HEK293 (cell line): ENCODE results near the gene USP50.

Source experiments
- CTCF ChIA-PET: fragments of 350-600 bp; formaldehyde crosslinking; extraction: SDS; loops from one replicate; lab custom pipeline; 2021; ENCODE audit warnings: antibody characterized with exemption; lab: Yijun Ruan, JAX
- POLR2A ChIA-PET: fragments of 300-600 bp; formaldehyde crosslinking; extraction: SDS; loops from one replicate; lab custom pipeline; 2020; ENCODE audit warnings: antibody characterized with exemption, inconsistent platforms; lab: Yijun Ruan, JAX
- H3K27ac ChIP-seq: fragments of 200-500 bp; sonication (Bioruptor generic); 2 replicates; pipeline ENCODE4 v1.5.1; 2014; ENCODE audit warnings: low read depth, low read length, control low read depth, inconsistent platforms; ENCODE audit errors: extremely low read depth
- H3K36me3 ChIP-seq, 2 experiments: fragments of 200-500 bp in 1 of 2; sonication (Bioruptor generic) in 1 of 2; 1 replicate in 1 of 2; 2 replicates in 1 of 2; pipeline ENCODE4 v1.5.1; 2014 to 2017; ENCODE audit warnings: inconsistent platforms in 2 of 2, low read length in 2 of 2; ENCODE audit not compliant: control insufficient read depth in 2 of 2, insufficient read depth in 1 of 2
- H3K4me1 ChIP-seq: fragments of 200-500 bp; sonication (Bioruptor generic); 2 replicates; pipeline ENCODE4 v1.5.1; 2014; ENCODE audit warnings: mild to moderate bottlenecking, low read length, inconsistent platforms; ENCODE audit not compliant: control insufficient read depth, insufficient read depth
- H3K4me3 ChIP-seq: 2 replicates; pipeline ENCODE4 v1.5.1; 2011; ENCODE audit warnings: low read depth, mild to moderate bottlenecking, control low read depth, low read length, moderate library complexity
- H3K9me3 ChIP-seq: fragments of 200-500 bp; sonication (Bioruptor generic); 2 replicates; pipeline ENCODE4 v1.5.1; 2014; ENCODE audit warnings: low read depth, low read length, inconsistent platforms; ENCODE audit not compliant: control insufficient read depth, insufficient read depth
- GLI4 ChIP-seq: fragments of 450-650 bp; formaldehyde crosslinking; IDR thresholded peaks from 2 replicates; pipeline ENCODE4 v1.5.1; 2016; ENCODE audit warnings: missing biosample characterization, missing genetic modification characterization
- IKZF3 ChIP-seq: fragments of 450-650 bp; IDR thresholded peaks from 2 replicates; pipeline ENCODE4 v1.5.0; 2018; ENCODE audit warnings: missing biosample characterization, mild to moderate bottlenecking, missing genetic modification characterization, moderate library complexity
- KLF7 ChIP-seq: fragments of 450-650 bp; formaldehyde crosslinking; IDR thresholded peaks from 2 replicates; pipeline ENCODE4 v1.5.1; 2016; ENCODE audit warnings: missing biosample characterization, missing genetic modification characterization, borderline replicate concordance
- ZBTB21 ChIP-seq: fragments of 450-650 bp; formaldehyde crosslinking; IDR thresholded peaks from 2 replicates; pipeline ENCODE4 v1.5.1; 2017; ENCODE audit warnings: missing biosample characterization, missing genetic modification characterization
- ZNF133 ChIP-seq: fragments of 450-650 bp; formaldehyde crosslinking; IDR thresholded peaks from 2 replicates; pipeline ENCODE4 v1.5.1; 2016; ENCODE audit warnings: missing biosample characterization, missing genetic modification characterization
- ZNF169 ChIP-seq: fragments of 450-650 bp; formaldehyde crosslinking; IDR thresholded peaks from 2 replicates; pipeline ENCODE4 v1.5.1; 2016; ENCODE audit warnings: missing biosample characterization, missing genetic modification characterization
- ZNF302 ChIP-seq: fragments of 450-650 bp; formaldehyde crosslinking; IDR thresholded peaks from 2 replicates; pipeline ENCODE4 v1.5.1; 2016; ENCODE audit warnings: missing biosample characterization, missing genetic modification characterization, low read depth
- ZNF335 ChIP-seq: fragments of 450-650 bp; formaldehyde crosslinking; conservative IDR thresholded peaks from 2 replicates; pipeline ENCODE4 v1.5.1; 2016; ENCODE audit warnings: missing biosample characterization, missing genetic modification characterization
- ZNF426 ChIP-seq: fragments of 450-650 bp; formaldehyde crosslinking; IDR thresholded peaks from 2 replicates; pipeline ENCODE4 v1.5.1; 2017; ENCODE audit warnings: missing biosample characterization, missing genetic modification characterization, mild to moderate bottlenecking, inconsistent platforms, moderate library complexity
- ZNF510 ChIP-seq: fragments of 450-650 bp; formaldehyde crosslinking; IDR thresholded peaks from 2 replicates; pipeline ENCODE4 v1.5.1; 2018; ENCODE audit warnings: mild to moderate bottlenecking, missing genetic modification characterization, missing biosample characterization; ENCODE audit not compliant: insufficient replicate concordance
- ZNF544 ChIP-seq: fragments of 450-650 bp; formaldehyde crosslinking; IDR thresholded peaks from 2 replicates; pipeline ENCODE4 v1.5.0; 2017; ENCODE audit warnings: missing biosample characterization, missing genetic modification characterization
- ZNF768 ChIP-seq: fragments of 450-650 bp; formaldehyde crosslinking; IDR thresholded peaks from 2 replicates; pipeline ENCODE4 v1.5.1; 2018; ENCODE audit warnings: missing biosample characterization, mild to moderate bottlenecking, missing genetic modification characterization
- ZNF830 ChIP-seq: fragments of 450-650 bp; IDR thresholded peaks from 2 replicates; pipeline ENCODE4 v1.5.0; 2018; ENCODE audit warnings: missing biosample characterization, missing genetic modification characterization, low read depth, mild to moderate bottlenecking, moderate library complexity
- ZXDB ChIP-seq: fragments of 450-650 bp; formaldehyde crosslinking; IDR thresholded peaks from 2 replicates; pipeline ENCODE4 v1.5.1; 2016; ENCODE audit warnings: missing biosample characterization, missing genetic modification characterization
- TF ChIP-seq, protein P1 (sequence below): fragments of 450-650 bp; formaldehyde crosslinking; IDR thresholded peaks from 2 replicates; pipeline ENCODE4 v1.5.1; 2016; ENCODE audit warnings: missing biosample characterization, missing genetic modification characterization
- TF ChIP-seq, protein P2 (sequence below): fragments of 450-650 bp; formaldehyde crosslinking; IDR thresholded peaks from 2 replicates; pipeline ENCODE4 v1.5.1; 2016; ENCODE audit warnings: missing biosample characterization, missing genetic modification characterization, low read depth
- TF ChIP-seq, protein P3 (sequence below): fragments of 450-650 bp; formaldehyde crosslinking; IDR thresholded peaks from 2 replicates; pipeline ENCODE4 v1.5.1; 2016; ENCODE audit warnings: missing biosample characterization, missing genetic modification characterization
- TF ChIP-seq, protein P4 (sequence below): fragments of 450-650 bp; formaldehyde crosslinking; IDR thresholded peaks from 2 replicates; pipeline ENCODE4 v1.5.1; 2017; ENCODE audit warnings: missing biosample characterization, missing genetic modification characterization
- TF ChIP-seq, protein P5 (sequence below): fragments of 450-650 bp; formaldehyde crosslinking; IDR thresholded peaks from 2 replicates; pipeline ENCODE4 v1.5.1; 2016; ENCODE audit warnings: missing biosample characterization, missing genetic modification characterization
- TF ChIP-seq, protein P6 (sequence below): fragments of 450-650 bp; formaldehyde crosslinking; IDR thresholded peaks from 2 replicates; pipeline ENCODE4 v1.5.1; 2017; ENCODE audit warnings: missing biosample characterization, missing genetic modification characterization

Gene USP50

DNA sequence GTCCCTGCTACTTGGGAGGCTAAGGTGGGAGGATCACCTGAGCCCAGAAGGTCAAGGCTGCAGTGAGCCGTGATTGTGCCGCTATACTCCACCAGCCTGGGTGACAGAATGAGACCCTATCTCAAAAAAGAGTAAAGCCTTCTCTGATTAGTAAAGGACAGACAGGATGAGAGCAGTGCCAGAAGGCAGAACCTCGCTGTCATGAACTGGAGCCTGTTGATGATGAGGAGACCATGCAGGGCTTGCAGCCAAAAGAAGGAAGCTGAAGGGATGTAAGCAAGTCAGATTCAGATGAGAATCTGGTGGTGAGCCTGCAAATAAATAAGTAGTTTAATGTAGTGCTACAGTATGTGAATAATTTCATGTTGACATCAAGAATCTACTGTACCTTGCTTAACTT lies 52.8 kb downstream of the USP50 start:
- TF ChIP-seq GLI4 (tag by site-specific recombination) (no peak), ZNF768 (tag by site-specific recombination) (no peak), ZBTB21 (no peak), ZNF830 (no peak), ZNF169 (tag by site-specific recombination) (no peak), ZNF335 (no peak), ZNF133 (tag by site-specific recombination) (no peak), ZNF544 (tag by site-specific recombination) (no peak), ZNF426 (tag by site-specific recombination) (no peak), IKZF3 (tag by site-specific recombination) (no peak), ZXDB (tag by site-specific recombination) (no peak), KLF7 (tag by site-specific recombination) (no peak), ZNF302 (no peak), ZNF510 (no peak)
- TF ChIP-seq, protein P1, sequence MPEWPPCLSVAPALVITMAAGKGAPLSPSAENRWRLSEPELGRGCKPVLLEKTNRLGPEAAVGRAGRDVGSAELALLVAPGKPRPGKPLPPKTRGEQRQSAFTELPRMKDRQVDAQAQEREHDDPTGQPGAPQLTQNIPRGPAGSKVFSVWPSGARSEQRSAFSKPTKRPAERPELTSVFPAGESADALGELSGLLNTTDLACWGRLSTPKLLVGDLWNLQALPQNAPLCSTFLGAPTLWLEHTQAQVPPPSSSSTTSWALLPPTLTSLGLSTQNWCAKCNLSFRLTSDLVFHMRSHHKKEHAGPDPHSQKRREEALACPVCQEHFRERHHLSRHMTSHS: no peak
- TF ChIP-seq, protein P2, sequence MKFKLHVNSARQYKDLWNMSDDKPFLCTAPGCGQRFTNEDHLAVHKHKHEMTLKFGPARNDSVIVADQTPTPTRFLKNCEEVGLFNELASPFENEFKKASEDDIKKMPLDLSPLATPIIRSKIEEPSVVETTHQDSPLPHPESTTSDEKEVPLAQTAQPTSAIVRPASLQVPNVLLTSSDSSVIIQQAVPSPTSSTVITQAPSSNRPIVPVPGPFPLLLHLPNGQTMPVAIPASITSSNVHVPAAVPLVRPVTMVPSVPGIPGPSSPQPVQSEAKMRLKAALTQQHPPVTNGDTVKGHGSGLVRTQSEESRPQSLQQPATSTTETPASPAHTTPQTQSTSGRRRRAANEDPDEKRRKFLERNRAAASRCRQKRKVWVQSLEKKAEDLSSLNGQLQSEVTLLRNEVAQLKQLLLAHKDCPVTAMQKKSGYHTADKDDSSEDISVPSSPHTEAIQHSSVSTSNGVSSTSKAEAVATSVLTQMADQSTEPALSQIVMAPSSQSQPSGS (tag by site-specific recombination): no peak
- TF ChIP-seq, protein P3, sequence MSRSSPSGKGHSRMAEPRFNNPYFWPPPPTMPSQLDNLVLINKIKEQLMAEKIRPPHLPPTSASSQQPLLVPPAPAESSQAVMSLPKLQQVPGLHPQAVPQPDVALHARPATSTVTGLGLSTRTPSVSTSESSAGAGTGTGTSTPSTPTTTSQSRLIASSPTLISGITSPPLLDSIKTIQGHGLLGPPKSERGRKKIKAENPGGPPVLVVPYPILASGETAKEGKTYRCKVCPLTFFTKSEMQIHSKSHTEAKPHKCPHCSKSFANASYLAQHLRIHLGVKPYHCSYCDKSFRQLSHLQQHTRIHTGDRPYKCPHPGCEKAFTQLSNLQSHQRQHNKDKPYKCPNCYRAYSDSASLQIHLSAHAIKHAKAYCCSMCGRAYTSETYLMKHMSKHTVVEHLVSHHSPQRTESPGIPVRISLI: no peak
- TF ChIP-seq, protein P4, sequence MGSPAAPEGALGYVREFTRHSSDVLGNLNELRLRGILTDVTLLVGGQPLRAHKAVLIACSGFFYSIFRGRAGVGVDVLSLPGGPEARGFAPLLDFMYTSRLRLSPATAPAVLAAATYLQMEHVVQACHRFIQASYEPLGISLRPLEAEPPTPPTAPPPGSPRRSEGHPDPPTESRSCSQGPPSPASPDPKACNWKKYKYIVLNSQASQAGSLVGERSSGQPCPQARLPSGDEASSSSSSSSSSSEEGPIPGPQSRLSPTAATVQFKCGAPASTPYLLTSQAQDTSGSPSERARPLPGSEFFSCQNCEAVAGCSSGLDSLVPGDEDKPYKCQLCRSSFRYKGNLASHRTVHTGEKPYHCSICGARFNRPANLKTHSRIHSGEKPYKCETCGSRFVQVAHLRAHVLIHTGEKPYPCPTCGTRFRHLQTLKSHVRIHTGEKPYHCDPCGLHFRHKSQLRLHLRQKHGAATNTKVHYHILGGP (tag by site-specific recombination): no peak
- TF ChIP-seq, protein P5, sequence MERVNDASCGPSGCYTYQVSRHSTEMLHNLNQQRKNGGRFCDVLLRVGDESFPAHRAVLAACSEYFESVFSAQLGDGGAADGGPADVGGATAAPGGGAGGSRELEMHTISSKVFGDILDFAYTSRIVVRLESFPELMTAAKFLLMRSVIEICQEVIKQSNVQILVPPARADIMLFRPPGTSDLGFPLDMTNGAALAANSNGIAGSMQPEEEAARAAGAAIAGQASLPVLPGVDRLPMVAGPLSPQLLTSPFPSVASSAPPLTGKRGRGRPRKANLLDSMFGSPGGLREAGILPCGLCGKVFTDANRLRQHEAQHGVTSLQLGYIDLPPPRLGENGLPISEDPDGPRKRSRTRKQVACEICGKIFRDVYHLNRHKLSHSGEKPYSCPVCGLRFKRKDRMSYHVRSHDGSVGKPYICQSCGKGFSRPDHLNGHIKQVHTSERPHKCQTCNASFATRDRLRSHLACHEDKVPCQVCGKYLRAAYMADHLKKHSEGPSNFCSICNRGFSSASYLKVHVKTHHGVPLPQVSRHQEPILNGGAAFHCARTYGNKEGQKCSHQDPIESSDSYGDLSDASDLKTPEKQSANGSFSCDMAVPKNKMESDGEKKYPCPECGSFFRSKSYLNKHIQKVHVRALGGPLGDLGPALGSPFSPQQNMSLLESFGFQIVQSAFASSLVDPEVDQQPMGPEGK (tag by site-specific recombination): no peak
- TF ChIP-seq, protein P6, sequence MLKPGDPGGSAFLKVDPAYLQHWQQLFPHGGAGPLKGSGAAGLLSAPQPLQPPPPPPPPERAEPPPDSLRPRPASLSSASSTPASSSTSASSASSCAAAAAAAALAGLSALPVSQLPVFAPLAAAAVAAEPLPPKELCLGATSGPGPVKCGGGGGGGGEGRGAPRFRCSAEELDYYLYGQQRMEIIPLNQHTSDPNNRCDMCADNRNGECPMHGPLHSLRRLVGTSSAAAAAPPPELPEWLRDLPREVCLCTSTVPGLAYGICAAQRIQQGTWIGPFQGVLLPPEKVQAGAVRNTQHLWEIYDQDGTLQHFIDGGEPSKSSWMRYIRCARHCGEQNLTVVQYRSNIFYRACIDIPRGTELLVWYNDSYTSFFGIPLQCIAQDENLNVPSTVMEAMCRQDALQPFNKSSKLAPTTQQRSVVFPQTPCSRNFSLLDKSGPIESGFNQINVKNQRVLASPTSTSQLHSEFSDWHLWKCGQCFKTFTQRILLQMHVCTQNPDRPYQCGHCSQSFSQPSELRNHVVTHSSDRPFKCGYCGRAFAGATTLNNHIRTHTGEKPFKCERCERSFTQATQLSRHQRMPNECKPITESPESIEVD (tag by site-specific recombination): no peak
- peaks cover 28 to 71% of the 10 kb centered on the region in 2 experiments for H3K36me3 ChIP-seq

More for the DNA sequence above, 52.8 kb downstream of the USP50 start:
- no peak overlapping the region for H3K27ac ChIP-seq
- H3K4me3 ChIP-seq: no peak overlapping the region
- no peaks in the 10 kb centered on the region for H3K9me3 ChIP-seq
- CTCF ChIA-PET: no interaction called here
- H3K4me1 ChIP-seq: no peaks in the 10 kb centered on the region
- POLR2A ChIA-PET: no interaction called here
